ENCODE data around the gene CELF4.
"Not testable (repeated sequence)": the region's sequence is repeated elsewhere in the genome, so short reads cannot be mapped to it uniquely, and the experiment has no call there.

DNA sequence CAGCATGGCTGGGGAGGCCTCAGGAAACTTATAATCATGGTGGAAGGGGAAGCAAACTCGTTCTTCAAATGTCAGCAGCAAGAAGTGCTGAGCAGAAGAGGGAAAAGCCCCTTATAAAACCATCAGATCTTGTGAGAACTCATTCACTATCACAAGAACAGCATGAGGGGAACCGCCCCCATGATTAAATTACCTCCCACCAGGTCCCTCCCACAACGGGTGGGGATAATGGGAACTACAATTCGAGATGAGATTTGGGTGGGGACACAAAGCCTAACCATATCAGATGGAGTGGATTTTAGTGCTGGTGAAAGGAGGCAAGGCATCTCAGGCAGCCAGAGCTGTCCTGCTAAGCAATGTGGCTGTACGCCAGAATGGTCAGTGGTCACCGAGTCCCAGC is 104.3 kb downstream of the CELF4 start:
- TF ChIP-seq, protein P1, sequence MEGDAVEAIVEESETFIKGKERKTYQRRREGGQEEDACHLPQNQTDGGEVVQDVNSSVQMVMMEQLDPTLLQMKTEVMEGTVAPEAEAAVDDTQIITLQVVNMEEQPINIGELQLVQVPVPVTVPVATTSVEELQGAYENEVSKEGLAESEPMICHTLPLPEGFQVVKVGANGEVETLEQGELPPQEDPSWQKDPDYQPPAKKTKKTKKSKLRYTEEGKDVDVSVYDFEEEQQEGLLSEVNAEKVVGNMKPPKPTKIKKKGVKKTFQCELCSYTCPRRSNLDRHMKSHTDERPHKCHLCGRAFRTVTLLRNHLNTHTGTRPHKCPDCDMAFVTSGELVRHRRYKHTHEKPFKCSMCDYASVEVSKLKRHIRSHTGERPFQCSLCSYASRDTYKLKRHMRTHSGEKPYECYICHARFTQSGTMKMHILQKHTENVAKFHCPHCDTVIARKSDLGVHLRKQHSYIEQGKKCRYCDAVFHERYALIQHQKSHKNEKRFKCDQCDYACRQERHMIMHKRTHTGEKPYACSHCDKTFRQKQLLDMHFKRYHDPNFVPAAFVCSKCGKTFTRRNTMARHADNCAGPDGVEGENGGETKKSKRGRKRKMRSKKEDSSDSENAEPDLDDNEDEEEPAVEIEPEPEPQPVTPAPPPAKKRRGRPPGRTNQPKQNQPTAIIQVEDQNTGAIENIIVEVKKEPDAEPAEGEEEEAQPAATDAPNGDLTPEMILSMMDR (IDR thresholded peaks at IDR 0.05), result not testable (repeated sequence)
- TF ChIP-seq POLR2AphosphoS5 (IDR thresholded peaks at IDR 0.05; ENCODE audit: low read depth, low read length); SIN3A (IDR thresholded peaks at IDR 0.05; ENCODE audit: borderline replicate concordance, insufficient read depth, low read depth, low read length): not testable (repeated sequence)
